Gastroesophageal sphincter (tissue), 4 donors: ENCODE results near the gene OR2AT4. TPM values are rescaled to one million over a fixed set of nuclear protein-coding genes. Genes with fewer than 3 reads are reported as not detected.
"Not testable (repeated sequence)": the region's sequence is repeated elsewhere in the genome, so short reads cannot be mapped to it uniquely, and the experiment has no call there.

Experiments used
- ATAC-seq: fragments of 150-250 bp; one replicate; pipeline ENCODE4 v1.9.1; 2016; ENCODE audit warnings: mild to moderate bottlenecking, moderate library complexity
- H3K27ac ChIP-seq, 4 donors: fragments of 200-600 bp; sonication (generic) in 3 of 4; 1 replicate in 3 of 4; 2 replicates in 1 of 4; pipeline ENCODE4 v1.5.1; 2016 to 2019
- H3K27me3 ChIP-seq: fragments of 200-600 bp; sonication (generic); one replicate; pipeline ENCODE4 v1.5.1; 2019
- H3K36me3 ChIP-seq, 2 donors: fragments of 200-600 bp; sonication (generic); one replicate each; pipeline ENCODE4 v1.5.1; 2019; ENCODE audit warnings: control low read depth in 1 of 2
- H3K4me1 ChIP-seq, 3 donors: fragments of 200-600 bp; sonication (generic); 1 replicate in 2 of 3; 2 replicates in 1 of 3; pipeline ENCODE4 v1.5.1; 2016 to 2019; ENCODE audit warnings: control low read depth in 2 of 3
- H3K4me3 ChIP-seq, 2 donors: fragments of 200-600 bp; sonication (generic); one replicate each; pipeline ENCODE4 v1.5.1; 2019; ENCODE audit warnings: mild to moderate bottlenecking in 1 of 2, moderate library complexity in 1 of 2
- H3K9me3 ChIP-seq, 3 donors: fragments of 200-600 bp; sonication (generic); one replicate each; pipeline ENCODE4 v1.5.1; 2017 to 2019; ENCODE audit warnings: control low read depth in 2 of 3
- EP300 ChIP-seq: sonication (generic); formaldehyde crosslinking; IDR thresholded peaks from one replicate; pipeline ENCODE4 v1.6.1; 2017; ENCODE audit warnings: antibody characterized with exemption, mild to moderate bottlenecking
- POLR2A ChIP-seq, 2 donors: fragments of 450-650 bp; IDR thresholded peaks; one replicate each; pipeline ENCODE4 v1.6.1; 2017; ENCODE audit warnings: antibody characterized with exemption in 2 of 2, mild to moderate bottlenecking in 2 of 2, moderate library complexity in 1 of 2
- POLR2AphosphoS5 ChIP-seq: sonication (generic); formaldehyde crosslinking; IDR thresholded peaks from one replicate; pipeline ENCODE4 v1.6.1; 2017; ENCODE audit warnings: antibody characterized with exemption
- WGBS, 2 donors: methylation state at CpG; one replicate each; pipeline ENCODE4 v1.1.5; 2018; ENCODE audit warnings: low coverage in 1 of 2; 5-methylcytosine and 5-hydroxymethylcytosine counted together
- total RNA-seq, 4 donors: library from RNA; depleted of rRNA; stranded (reverse); fragments of >200 nt; gene quantifications; one replicate each; pipeline ENCODE4 v1.1.0, GENCODE V29; 2016
- TF ChIP-seq, protein P1 (sequence below), 4 experiments: fragments of 200-600 bp in 2 of 4; fragments of 450-650 bp in 2 of 4; sonication (generic) in 1 of 4; IDR thresholded peaks; one replicate each; pipeline ENCODE4 v1.5.1; 2017 to 2019; ENCODE audit warnings: antibody characterized with exemption in 4 of 4, mild to moderate bottlenecking in 2 of 4, moderate library complexity in 2 of 4

Gene OR2AT4
- total RNA-seq, 4 donors from 2014 or later: not detected

DNA sequence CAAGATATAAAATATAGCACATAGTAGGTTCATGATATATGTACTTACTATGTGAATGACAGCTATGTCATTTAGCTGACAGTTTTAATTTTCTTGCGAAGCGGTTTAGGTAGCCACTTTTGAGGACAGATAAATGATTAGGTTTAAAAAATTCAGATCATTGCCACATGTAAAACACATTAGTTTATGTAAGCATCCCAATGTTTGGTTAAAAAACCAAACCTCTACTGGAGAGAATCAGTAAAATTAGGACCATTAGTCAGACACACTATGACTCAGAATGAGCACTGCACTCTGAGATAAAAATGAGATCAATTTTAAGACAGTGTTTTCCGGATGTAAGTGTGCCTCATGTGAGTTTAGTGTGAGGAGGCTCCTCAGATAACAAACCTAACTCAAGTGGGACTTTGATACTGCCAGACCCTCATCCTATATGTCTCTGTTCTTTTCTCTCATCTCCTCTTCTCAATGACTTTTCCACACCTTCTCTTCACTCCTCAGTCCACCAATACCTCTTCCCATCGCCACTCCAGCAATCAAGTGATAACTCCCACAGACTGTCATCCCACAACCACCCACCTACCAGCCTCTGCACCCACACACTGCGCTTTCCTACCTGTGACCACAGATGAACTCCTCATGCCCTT, 6.8 kb upstream of the OR2AT4 start:
- peaks cover 22% of the 10 kb centered on the region for H3K27me3 ChIP-seq
- no peak for ATAC-seq
- no peaks in the 10 kb centered on the region for H3K9me3 ChIP-seq
- no peak overlapping the region for H3K4me3 ChIP-seq
- H3K4me1 ChIP-seq: no peaks in the 10 kb centered on the region
- TF ChIP-seq, protein P1, sequence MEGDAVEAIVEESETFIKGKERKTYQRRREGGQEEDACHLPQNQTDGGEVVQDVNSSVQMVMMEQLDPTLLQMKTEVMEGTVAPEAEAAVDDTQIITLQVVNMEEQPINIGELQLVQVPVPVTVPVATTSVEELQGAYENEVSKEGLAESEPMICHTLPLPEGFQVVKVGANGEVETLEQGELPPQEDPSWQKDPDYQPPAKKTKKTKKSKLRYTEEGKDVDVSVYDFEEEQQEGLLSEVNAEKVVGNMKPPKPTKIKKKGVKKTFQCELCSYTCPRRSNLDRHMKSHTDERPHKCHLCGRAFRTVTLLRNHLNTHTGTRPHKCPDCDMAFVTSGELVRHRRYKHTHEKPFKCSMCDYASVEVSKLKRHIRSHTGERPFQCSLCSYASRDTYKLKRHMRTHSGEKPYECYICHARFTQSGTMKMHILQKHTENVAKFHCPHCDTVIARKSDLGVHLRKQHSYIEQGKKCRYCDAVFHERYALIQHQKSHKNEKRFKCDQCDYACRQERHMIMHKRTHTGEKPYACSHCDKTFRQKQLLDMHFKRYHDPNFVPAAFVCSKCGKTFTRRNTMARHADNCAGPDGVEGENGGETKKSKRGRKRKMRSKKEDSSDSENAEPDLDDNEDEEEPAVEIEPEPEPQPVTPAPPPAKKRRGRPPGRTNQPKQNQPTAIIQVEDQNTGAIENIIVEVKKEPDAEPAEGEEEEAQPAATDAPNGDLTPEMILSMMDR (IDR thresholded peaks at IDR 0.05): no peak
- no peak for TF ChIP-seq POLR2AphosphoS5
- TF ChIP-seq POLR2A (IDR thresholded peaks at IDR 0.05): no peak
- no peak for TF ChIP-seq EP300
- H3K36me3 ChIP-seq: no peaks in the 10 kb centered on the region
- H3K27ac ChIP-seq: no peak overlapping the region
- 61 to 69% methylated on average over 2 to 5 of the region's 5 CpGs for WGBS, 2 donors

DNA sequence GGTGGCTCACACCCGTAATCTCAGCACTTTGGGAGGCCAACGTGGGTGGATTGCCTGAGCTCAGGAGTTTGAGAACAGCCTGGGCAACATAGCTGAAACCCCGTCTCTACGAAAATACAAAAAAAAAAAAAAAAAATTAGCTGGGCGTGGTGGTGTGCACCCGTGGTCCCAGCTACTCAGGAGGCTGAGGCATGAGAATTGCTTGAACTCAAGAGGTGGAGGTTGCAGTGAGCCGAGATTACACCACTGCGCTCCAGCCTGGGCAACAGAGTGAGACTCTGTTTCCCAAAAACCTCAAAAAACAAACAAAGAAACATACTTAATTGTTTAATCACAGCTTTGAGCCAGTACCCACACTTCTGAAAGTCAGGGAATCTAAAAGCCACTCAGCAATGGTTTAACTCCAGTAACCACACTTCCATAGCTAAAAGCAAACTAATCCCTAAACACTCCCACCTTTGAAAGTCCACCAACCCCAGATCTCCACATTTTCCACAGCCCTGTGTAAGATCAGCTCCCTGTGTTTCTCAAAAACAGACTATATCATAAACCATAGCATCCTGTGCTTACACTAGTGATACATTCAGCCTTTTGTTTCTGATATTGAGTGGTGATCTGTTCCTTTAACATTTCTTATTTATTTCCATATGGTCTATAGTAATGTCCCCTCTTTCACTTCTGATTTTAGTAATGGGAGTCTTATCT, 4.9 kb upstream of the OR2AT4 start:
- Histone ChIP-seq H3K4me3 (no peak overlapping the region), H3K4me1 (no peaks in the 10 kb centered on the region), H3K27me3 (peaks cover 38% of the 10 kb centered on the region), H3K9me3 (no peaks in the 10 kb centered on the region), H3K27ac (no peak overlapping the region), H3K36me3 (no peaks in the 10 kb centered on the region)
- WGBS, 2 donors: 79 to 87% methylated on average over 5 to 8 of the region's 8 CpGs
- TF ChIP-seq, protein P1 (IDR thresholded peaks at IDR 0.05): no peak
- no peak for TF ChIP-seq POLR2AphosphoS5
- no peak for TF ChIP-seq POLR2A (IDR thresholded peaks at IDR 0.05)
- TF ChIP-seq EP300: no peak
- ATAC-seq: no peak

- Histone ChIP-seq H3K4me3 (no peak overlapping the region), H3K27me3 (peaks cover 49% of the 10 kb centered on the region), H3K36me3 (no peaks in the 10 kb centered on the region), H3K27ac (no peak overlapping the region), H3K4me1 (no peaks in the 10 kb centered on the region), H3K9me3 (no peaks in the 10 kb centered on the region)
- 17 to 34% methylated on average over 2 to 3 of the region's 3 CpGs for WGBS, 2 donors
- no peak for TF ChIP-seq EP300
- TF ChIP-seq, protein P1 (IDR thresholded peaks at IDR 0.05): no peak
- no peak for TF ChIP-seq POLR2A (IDR thresholded peaks at IDR 0.05)
- TF ChIP-seq POLR2AphosphoS5: no peak
- no peak for ATAC-seq
Measured at GRCh38 chr11:75100314-75100713, 3.6 kb upstream of the OR2AT4 start.

DNA sequence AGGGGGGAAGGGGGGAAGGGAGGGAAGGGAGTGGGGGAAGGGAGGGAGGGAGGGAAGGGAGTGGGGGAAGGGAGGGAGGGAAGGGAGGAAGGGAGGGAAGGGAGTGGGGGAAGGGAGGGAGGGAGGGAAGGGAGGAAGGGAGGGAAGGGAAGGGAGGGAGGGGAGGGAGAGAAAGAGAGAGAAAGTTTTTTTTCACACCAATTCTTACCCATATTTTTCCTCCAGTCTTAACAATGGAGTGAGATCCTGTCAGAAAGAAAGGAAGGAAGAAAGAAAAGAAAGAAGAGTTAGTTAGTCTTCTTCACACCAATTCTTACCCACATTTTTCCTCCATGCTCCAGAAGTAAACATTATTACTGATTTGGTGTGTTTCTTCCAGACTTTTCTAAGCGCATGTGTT, 3.0 kb upstream of the OR2AT4 start:
- peaks cover 50% of the 10 kb centered on the region for H3K27me3 ChIP-seq
- H3K36me3 ChIP-seq: no peaks in the 10 kb centered on the region
- TF ChIP-seq POLR2AphosphoS5 (no peak), EP300 (no peak), POLR2A (IDR thresholded peaks at IDR 0.05) (no peak)
- TF ChIP-seq, protein P1 (IDR thresholded peaks at IDR 0.05): no peak
- no peaks in the 10 kb centered on the region for H3K4me1 ChIP-seq
- no peaks in the 10 kb centered on the region for H3K9me3 ChIP-seq
- no peak overlapping the region for H3K4me3 ChIP-seq
- no peak overlapping the region for H3K27ac ChIP-seq
- WGBS, 2 donors: 92 to 93% methylated on average over 1 of the region's 1 CpG
- ATAC-seq: no peak

GRCh38 chr11:75098835-75099439, 2.3 kb upstream of the OR2AT4 start:
- H3K27ac ChIP-seq, H3K4me1 ChIP-seq, ATAC-seq, H3K4me3 ChIP-seq, H3K36me3 ChIP-seq, H3K9me3 ChIP-seq: not testable (repeated sequence)
- 100% methylated on average over 3 of the region's 22 CpGs; no CpG with 5 or more reads in 1 of the 2 donors for WGBS, 2 donors
- peaks cover 55% of the 10 kb centered on the region for H3K27me3 ChIP-seq

- H3K4me3 ChIP-seq, H3K4me1 ChIP-seq, H3K9me3 ChIP-seq, H3K27ac ChIP-seq, ATAC-seq, H3K36me3 ChIP-seq: not testable (repeated sequence)
- H3K27me3 ChIP-seq: peaks cover 56% of the 10 kb centered on the region
- WGBS, 2 donors: no CpG with 5 or more reads among the region's 21 CpGs
Measured at GRCh38 chr11:75098181-75098580, 1.5 kb upstream of the OR2AT4 start.
